ENCODE data around the gene PLPPR3.

PLPPR3 gene

GRCh38 chr19:765179-765738 lies 56.5 kb downstream of the PLPPR3 start:
- Histone ChIP-seq H3K9me3 (ENCODE audit: control insufficient read depth, insufficient read depth, low read length) (no peaks in the 10 kb centered on the region), H3K36me3 (ENCODE audit: control insufficient read depth, insufficient read depth, low read length) (no peaks in the 10 kb centered on the region), H3K27me3 (ENCODE audit: control insufficient read depth, insufficient read depth, low read length) (no peaks in the 10 kb centered on the region), H3K4me1 (ENCODE audit: control insufficient read depth, insufficient read depth, low read length) (no peaks in the 10 kb centered on the region), H3K4me3 (ENCODE audit: low read length) (no peak overlapping the region), H3K27ac (ENCODE audit: low read length) (no peak overlapping the region)
- no CpG with 5 or more reads among the region's 7 CpGs for WGBS (ENCODE audit: insufficient coverage, insufficient read length)
- DNase-seq (ENCODE audit: low read depth, low spot score), result no peak

- WGBS (ENCODE audit: insufficient coverage, insufficient read length), result no CpG with 5 or more reads among the region's 12 CpGs
- H3K9me3 ChIP-seq (ENCODE audit: control insufficient read depth, insufficient read depth, low read length), result no peaks in the 10 kb centered on the region
Measured at GRCh38 chr19:764301-764700, 57.5 kb downstream of the PLPPR3 start.

DNA sequence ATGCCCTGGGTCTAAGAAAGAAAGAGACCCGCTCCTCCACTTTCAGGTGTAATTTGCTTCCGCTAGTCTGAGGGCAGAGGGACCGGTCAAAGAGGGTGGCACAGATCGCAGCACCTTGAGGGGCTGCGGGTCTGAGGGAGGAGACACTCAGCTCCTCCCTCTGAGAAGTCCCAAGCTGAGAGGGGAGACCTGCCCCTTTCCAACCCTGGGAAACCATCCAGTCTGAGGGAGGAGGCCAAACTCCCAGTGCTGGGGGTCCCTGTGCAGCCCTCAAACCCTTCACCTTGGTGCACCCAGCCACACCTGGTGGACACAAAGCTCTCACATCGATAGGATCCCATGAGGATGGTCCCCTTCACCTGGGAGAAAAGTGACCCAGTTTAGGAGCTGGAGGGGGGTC lies 57.9 kb downstream of the PLPPR3 start:
- WGBS (ENCODE audit: insufficient coverage, insufficient read length), result no CpG with 5 or more reads among the region's 6 CpGs
- no peak overlapping the region for H3K27ac ChIP-seq (ENCODE audit: low read length)
- DNase-seq (ENCODE audit: low read depth, low spot score), result no peak
- H3K4me1 ChIP-seq (ENCODE audit: control insufficient read depth, insufficient read depth, low read length), result no peaks in the 10 kb centered on the region
- no peaks in the 10 kb centered on the region for H3K27me3 ChIP-seq (ENCODE audit: control insufficient read depth, insufficient read depth, low read length)
- no peaks in the 10 kb centered on the region for H3K36me3 ChIP-seq (ENCODE audit: control insufficient read depth, insufficient read depth, low read length)
- H3K9me3 ChIP-seq (ENCODE audit: control insufficient read depth, insufficient read depth, low read length), result no peaks in the 10 kb centered on the region
- no peak overlapping the region for H3K4me3 ChIP-seq (ENCODE audit: low read length)

More at GRCh38 chr19:764301-764700, 57.5 kb downstream of the PLPPR3 start:
- no peaks in the 10 kb centered on the region for H3K27me3 ChIP-seq (ENCODE audit: control insufficient read depth, insufficient read depth, low read length)
- no peak overlapping the region for H3K27ac ChIP-seq (ENCODE audit: low read length)
- H3K4me1 ChIP-seq (ENCODE audit: control insufficient read depth, insufficient read depth, low read length), result no peaks in the 10 kb centered on the region
- no peak overlapping the region for H3K4me3 ChIP-seq (ENCODE audit: low read length)
- no peaks in the 10 kb centered on the region for H3K36me3 ChIP-seq (ENCODE audit: control insufficient read depth, insufficient read depth, low read length)
- no peak for DNase-seq (ENCODE audit: low read depth, low spot score)

DNA sequence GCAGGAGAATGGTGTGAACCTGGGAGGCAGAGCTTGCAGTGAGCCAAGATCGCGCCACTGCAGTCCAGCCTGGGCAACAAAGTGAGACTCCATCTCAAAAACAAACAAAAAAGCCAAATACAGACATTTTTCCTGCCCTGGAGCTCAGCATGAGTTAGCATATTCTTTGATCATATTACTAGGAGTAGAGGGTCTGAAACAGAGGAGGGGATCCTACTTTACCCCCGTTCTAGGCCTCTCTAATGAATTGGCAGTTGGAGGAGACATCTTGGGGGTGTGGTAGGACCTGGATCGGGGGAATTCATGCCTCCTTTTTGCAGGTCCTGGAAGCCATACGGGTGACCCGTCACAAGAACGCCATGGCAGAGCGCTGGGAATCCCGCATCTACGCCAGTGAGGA lies 58.6 kb downstream of the PLPPR3 start:
- no peaks in the 10 kb centered on the region for H3K4me1 ChIP-seq (ENCODE audit: control insufficient read depth, insufficient read depth, low read length)
- no CpG with 5 or more reads among the region's 10 CpGs for WGBS (ENCODE audit: insufficient coverage, insufficient read length)
- no peaks in the 10 kb centered on the region for H3K27me3 ChIP-seq (ENCODE audit: control insufficient read depth, insufficient read depth, low read length)

More for the DNA sequence above, 58.6 kb downstream of the PLPPR3 start:
- no peaks in the 10 kb centered on the region for H3K36me3 ChIP-seq (ENCODE audit: control insufficient read depth, insufficient read depth, low read length)
- no peak overlapping the region for H3K4me3 ChIP-seq (ENCODE audit: low read length)
- no peak overlapping the region for H3K27ac ChIP-seq (ENCODE audit: low read length)
- no peaks in the 10 kb centered on the region for H3K9me3 ChIP-seq (ENCODE audit: control insufficient read depth, insufficient read depth, low read length)
- no peak for DNase-seq (ENCODE audit: low read depth, low spot score)
